Activated CD8-positive, alpha-beta T cell treated with anti-CD3 and anti-CD28 coated beads for 36 hours (primary cell): ENCODE results near the gene ABHD8. TPM values are rescaled to one million over a fixed set of nuclear protein-coding genes. Genes with fewer than 3 reads are reported as not detected.

Experiments
- ATAC-seq: fragments of 200-7000 bp; cut with Tn5 transposase; one replicate; pipeline ENCODE4 v1.10.0; 2021; ENCODE audit warnings: mild to moderate bottlenecking, moderate library complexity
- CTCF ChIA-PET: fragments of 350-600 bp; sonication (Branson Sonifier 250); formaldehyde crosslinking; loops from one replicate; lab custom pipeline; 2021; ENCODE audit warnings: antibody characterized with exemption; lab: Charles Lee
- POLR2A ChIA-PET: fragments of 350-600 bp; sonication (Branson Sonifier 250); formaldehyde crosslinking; loops from one replicate; lab custom pipeline; 2021; ENCODE audit warnings: antibody characterized with exemption; lab: Charles Lee
- DNase-seq: peaks from one replicate; pipeline ENCODE4 v3.0.0-alpha.2; 2020
- H3K27ac Mint-ChIP-seq: one replicate; pipeline ENCODE4 v1.8.0; 2021; ENCODE audit warnings: mild to moderate bottlenecking, mixed read lengths
- H3K27me3 Mint-ChIP-seq: one replicate; pipeline ENCODE4 v1.8.0; 2021; ENCODE audit warnings: mixed read lengths
- H3K36me3 Mint-ChIP-seq: one replicate; pipeline ENCODE4 v1.8.0; 2021; ENCODE audit warnings: low read depth, mixed read lengths
- H3K4me1 Mint-ChIP-seq: one replicate; pipeline ENCODE4 v1.8.0; 2021; ENCODE audit warnings: low read depth, mixed read lengths
- H3K4me3 Mint-ChIP-seq: one replicate; pipeline ENCODE4 v1.8.0; 2021; ENCODE audit warnings: mild to moderate bottlenecking, moderate library complexity, mixed read lengths
- H3K9me3 Mint-ChIP-seq: one replicate; pipeline ENCODE4 v1.8.0; 2021; ENCODE audit warnings: mixed read lengths
- CTCF ChIP-seq: fragments of 200-600 bp; IDR thresholded peaks from one replicate; pipeline ENCODE4 v1.8.0; 2022; ENCODE audit warnings: antibody characterized with exemption, mild to moderate bottlenecking
- intact Hi-C: fragments of 100-400 bp; cut with micrococcal nuclease; formaldehyde crosslinking; loops from one replicate; pipeline ENCODE4 v1.10.0; 2022
- total RNA-seq, 2 experiments: library from RNA; stranded (reverse); gene quantifications; one replicate each; pipeline ENCODE4 v1.2.3, GENCODE V29; 2021

ABHD8 gene
- total RNA-seq, 2 experiments from 2014 or later, result 5.0 to 6.0 TPM

- TF ChIP-seq CTCF, result no peak
- Mint-ChIP-seq H3K27me3 (no peaks in the 10 kb centered on the region), H3K27ac (peak within 1 kb of the TSS; percentile 90), H3K9me3 (no peaks in the 10 kb centered on the region), H3K36me3 (peaks cover 8% of the 10 kb centered on the region), H3K4me1 (peaks cover 15% of the 10 kb centered on the region), H3K4me3 (peak within 1 kb of the TSS; percentile 95)
- ChIA-PET CTCF (interaction anchor here (0.8 to 5.9 kb wide), 11 partner anchors 8 to 224 kb away, joined by 3 to 46 read pairs (median 4); partner anchors contain the start of genes ANKLE1, DDA1 and USE1), POLR2A (interaction anchor here (0.5 to 5.7 kb wide), 4 partner anchors 15 to 138 kb away, joined by 3 to 36 read pairs (median 7); partner anchors contain the start of genes ANKLE1 and BST2)
- DNase-seq (peak; percentile 99), ATAC-seq (peak; percentile 95)
- intact Hi-C loops, result no loop called here
Measured at GRCh38 chr19:17266975-17267788, 36.0 kb downstream of the ABHD8 start, which contains the start of gene BABAM1. BABAM1 (plus strand) TSS chr19:17267443; CDS start chr19:17268807, 1,364 bp downstream.

GRCh38 chr19:17266589-17266974 lies 36.6 kb downstream of the ABHD8 start:
- peaks cover 15% of the 10 kb centered on the region for H3K4me1 Mint-ChIP-seq
- ATAC-seq (peak; percentile 4), DNase-seq (no peak)
- POLR2A ChIA-PET, result interaction anchor here (0.5 to 5.7 kb wide), 6 partner anchors 16 to 139 kb away, joined by 3 to 36 read pairs (median 4); partner anchors contain the start of genes ANKLE1 and BST2
- peak overlapping the region; percentile 95 for H3K4me3 Mint-ChIP-seq
- H3K9me3 Mint-ChIP-seq, result no peaks in the 10 kb centered on the region
- H3K36me3 Mint-ChIP-seq, result peaks cover 8% of the 10 kb centered on the region
- peak overlapping the region; percentile 90 for H3K27ac Mint-ChIP-seq
- intact Hi-C loops, result no loop called here
- no peaks in the 10 kb centered on the region for H3K27me3 Mint-ChIP-seq
- no peak for TF ChIP-seq CTCF
- CTCF ChIA-PET, result interaction anchor here (0.8 to 5.9 kb wide), 11 partner anchors 8 to 223 kb away, joined by 3 to 46 read pairs (median 4); partner anchors contain the start of genes ANKLE1, DDA1 and USE1

- TF ChIP-seq CTCF, result no peak
- peaks cover 3% of the 10 kb centered on the region for H3K36me3 Mint-ChIP-seq
- CTCF ChIA-PET, result interaction anchor here (1.5 to 5.9 kb wide), 5 partner anchors 10 to 51 kb away, joined by 3 to 46 read pairs (median 4); partner anchors contain the start of genes ANKLE1 and USE1
- no peak for DNase-seq
- intact Hi-C loops, result no loop called here
- no peak for ATAC-seq
- H3K27me3 Mint-ChIP-seq, result no peaks in the 10 kb centered on the region
- H3K27ac Mint-ChIP-seq, result no peak overlapping the region
- H3K4me3 Mint-ChIP-seq, result no peak overlapping the region
- peaks cover 16% of the 10 kb centered on the region for H3K4me1 Mint-ChIP-seq
- POLR2A ChIA-PET, result interaction anchor here (0.8 to 5.7 kb wide), 5 partner anchors 16 to 139 kb away, joined by 3 to 36 read pairs (median 4); partner anchors contain the start of genes ANKLE1 and BST2
- no peaks in the 10 kb centered on the region for H3K9me3 Mint-ChIP-seq
Measured at GRCh38 chr19:17266026-17266425, 37.2 kb downstream of the ABHD8 start.

GRCh38 chr19:17264641-17264979 lies 38.6 kb downstream of the ABHD8 start, which contains the start of gene USHBP1:
USHBP1 (minus strand) TSS chr19:17264745; CDS start chr19:17264299, 446 bp downstream.
- H3K4me3 Mint-ChIP-seq, result no peak within 1 kb of the TSS
- peak within 1 kb of the TSS; percentile 6 for H3K27ac Mint-ChIP-seq
- ChIA-PET CTCF (interaction anchor here (1.2 to 5.9 kb wide), 5 partner anchors 9 to 124 kb away, joined by 3 to 46 read pairs (median 3); partner anchors contain the start of gene ANKLE1), POLR2A (interaction anchor here (5.7 kb wide), 1 partner anchor 18 kb away, joined by 36 read pairs; the partner anchor contains the start of gene ANKLE1)
- H3K27me3 Mint-ChIP-seq, result no peaks in the 10 kb centered on the region
- peaks cover 21% of the 10 kb centered on the region for H3K4me1 Mint-ChIP-seq
- TF ChIP-seq CTCF, result no peak
- peaks cover 1% of the 10 kb centered on the region for H3K36me3 Mint-ChIP-seq
- intact Hi-C loops, result no loop called here
- ATAC-seq (no peak), DNase-seq (no peak)
- H3K9me3 Mint-ChIP-seq, result no peaks in the 10 kb centered on the region
